Neural cell (in vitro differentiated cells): ENCODE results near the gene ARL6IP1. TPM values are rescaled to one million over a fixed set of nuclear protein-coding genes. Genes with fewer than 3 reads are reported as not detected.

Source experiments
- H2AFZ ChIP-seq: fragments of 200-600, 300-800 bp; sonication (generic), shearing (Covaris generic); 2 replicates; pipeline ENCODE4 v1.6.0; 2014; ENCODE audit warnings: low read depth, mild to moderate bottlenecking, antibody characterized with exemption, low read length, moderate library complexity
- H3F3A ChIP-seq: fragments of 200-600 bp; shearing (Covaris generic); 2 replicates; pipeline ENCODE4 v1.6.1; 2016; ENCODE audit warnings: mild to moderate bottlenecking, moderate library complexity, mixed read lengths, antibody characterized with exemption, low read length; ENCODE audit not compliant: insufficient read depth, poor library complexity, severe bottlenecking
- H3K27ac ChIP-seq: fragments of 200-600, 300-800 bp; sonication (generic), shearing (Covaris generic); 2 replicates; pipeline ENCODE4 v1.5.1; 2014; ENCODE audit warnings: mild to moderate bottlenecking, low read length, moderate library complexity
- H3K27me3 ChIP-seq: fragments of 300-800, 200-600 bp; sonication (generic), shearing (Covaris generic); 2 replicates; pipeline ENCODE4 v1.6.0; 2014; ENCODE audit warnings: mild to moderate bottlenecking, low read depth, low read length, moderate library complexity; ENCODE audit not compliant: insufficient read depth
- H3K36me3 ChIP-seq: fragments of 300-800, 200-600 bp; sonication (generic), shearing (Covaris generic); 2 replicates; pipeline ENCODE4 v1.5.1; 2014; ENCODE audit warnings: mild to moderate bottlenecking, antibody characterized with exemption, low read length, moderate library complexity; ENCODE audit not compliant: insufficient read depth
- H3K4me2 ChIP-seq: fragments of 300-800, 200-600 bp; sonication (generic), shearing (Covaris generic); 2 replicates; pipeline ENCODE4 v1.6.0; 2014; ENCODE audit warnings: mild to moderate bottlenecking, low read length
- H3K4me3 ChIP-seq: fragments of 300-800, 200-600 bp; sonication (generic), shearing (Covaris generic); 2 replicates; pipeline ENCODE4 v1.5.1; 2014; ENCODE audit warnings: mild to moderate bottlenecking, low read length, moderate library complexity
- H3K79me2 ChIP-seq: fragments of 200-600 bp; shearing (Covaris generic); replicated peaks from 2 replicates; pipeline ENCODE4 v1.6.0; 2014; ENCODE audit warnings: mild to moderate bottlenecking, low read length, moderate library complexity; ENCODE audit not compliant: insufficient read depth
- H3K9ac ChIP-seq: fragments of 300-800, 200-600 bp; sonication (generic), shearing (Covaris generic); 2 replicates; pipeline ENCODE4 v1.6.1; 2016; ENCODE audit warnings: mild to moderate bottlenecking, low read length, mixed read lengths
- H3K9me2 ChIP-seq: fragments of 200-600 bp; shearing (Covaris generic); 2 replicates; pipeline ENCODE4 v1.6.1; 2016; ENCODE audit warnings: mild to moderate bottlenecking, low read length, mixed read lengths; ENCODE audit not compliant: insufficient read depth
- H3K9me3 ChIP-seq: fragments of 200-600, 300-800 bp; sonication (generic), shearing (Covaris generic); 2 replicates; pipeline ENCODE4 v1.6.1; 2016; ENCODE audit warnings: mild to moderate bottlenecking, mixed run types, low read length, moderate library complexity, mixed read lengths
- H4K20me1 ChIP-seq: fragments of 200-600 bp; shearing (Covaris generic); 2 replicates; pipeline ENCODE4 v1.6.1; 2016; ENCODE audit warnings: mild to moderate bottlenecking, mixed run types; ENCODE audit not compliant: insufficient read depth
- EP300 ChIP-seq: fragments of 450-650 bp; conservative IDR thresholded peaks from 2 replicates; pipeline ENCODE4 v1.6.1; 2014; ENCODE audit warnings: antibody characterized with exemption, mild to moderate bottlenecking, moderate library complexity; ENCODE audit not compliant: poor library complexity, severe bottlenecking
- MXI1 ChIP-seq: fragments of 450-650 bp; conservative IDR thresholded peaks from 2 replicates; pipeline ENCODE4 v1.6.1; 2014; ENCODE audit warnings: antibody characterized with exemption, mild to moderate bottlenecking; ENCODE audit not compliant: poor library complexity, severe bottlenecking
- POLR2AphosphoS5 ChIP-seq: IDR thresholded peaks from 2 replicates; pipeline ENCODE4 v1.6.1; 2012
- RAD21 ChIP-seq: fragments of 450-650 bp; conservative IDR thresholded peaks from 2 replicates; pipeline ENCODE4 v1.6.1; 2014; ENCODE audit warnings: antibody characterized with exemption, mild to moderate bottlenecking, moderate library complexity
- SMC3 ChIP-seq: fragments of 450-650 bp; conservative IDR thresholded peaks from 2 replicates; pipeline ENCODE4 v1.6.1; 2014; ENCODE audit warnings: antibody characterized with exemption, mild to moderate bottlenecking, moderate library complexity; ENCODE audit not compliant: poor library complexity
- TAF1 ChIP-seq: IDR thresholded peaks from 2 replicates; pipeline ENCODE4 v1.6.1; 2012; ENCODE audit warnings: low read depth
- polyA plus RNA-seq: library from polyadenylated mRNA; depleted of rRNA; stranded (reverse); fragments of >200 nt; gene quantifications from 2 replicates; pipeline ENCODE4 v1.2.3, GENCODE V29; 2014
- TF ChIP-seq, protein P1 (sequence below): fragments of 450-650 bp; IDR thresholded peaks from 2 replicates; pipeline ENCODE4 v1.5.1; 2014; ENCODE audit warnings: antibody characterized with exemption, mild to moderate bottlenecking, moderate library complexity; ENCODE audit not compliant: poor library complexity, severe bottlenecking

ARL6IP1 gene
- polyA plus RNA-seq, 1 donor from 2014 or later, result 556 TPM

DNA sequence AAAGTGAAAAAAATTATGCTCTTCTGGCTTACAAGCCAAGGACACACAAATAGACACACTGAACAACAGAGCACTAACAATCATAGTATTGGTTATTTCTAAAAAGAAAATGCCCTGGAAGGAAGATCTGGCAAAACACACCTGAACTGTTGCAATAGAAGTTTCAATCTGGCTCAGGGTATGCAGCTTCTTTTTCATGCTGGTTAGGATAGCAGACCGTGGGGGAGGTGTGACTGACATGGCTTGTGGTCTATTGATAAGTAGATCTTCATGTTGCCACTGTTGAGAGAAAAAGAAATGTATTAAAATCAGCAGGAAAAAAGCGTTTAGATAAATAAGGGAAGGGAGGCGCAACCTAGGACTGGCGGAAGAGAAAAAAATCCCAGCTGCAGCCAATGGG, 26.5 kb upstream of the ARL6IP1 start:
- TF ChIP-seq SMC3, result no peak
- no peak for TF ChIP-seq EP300
- TF ChIP-seq, protein P1, sequence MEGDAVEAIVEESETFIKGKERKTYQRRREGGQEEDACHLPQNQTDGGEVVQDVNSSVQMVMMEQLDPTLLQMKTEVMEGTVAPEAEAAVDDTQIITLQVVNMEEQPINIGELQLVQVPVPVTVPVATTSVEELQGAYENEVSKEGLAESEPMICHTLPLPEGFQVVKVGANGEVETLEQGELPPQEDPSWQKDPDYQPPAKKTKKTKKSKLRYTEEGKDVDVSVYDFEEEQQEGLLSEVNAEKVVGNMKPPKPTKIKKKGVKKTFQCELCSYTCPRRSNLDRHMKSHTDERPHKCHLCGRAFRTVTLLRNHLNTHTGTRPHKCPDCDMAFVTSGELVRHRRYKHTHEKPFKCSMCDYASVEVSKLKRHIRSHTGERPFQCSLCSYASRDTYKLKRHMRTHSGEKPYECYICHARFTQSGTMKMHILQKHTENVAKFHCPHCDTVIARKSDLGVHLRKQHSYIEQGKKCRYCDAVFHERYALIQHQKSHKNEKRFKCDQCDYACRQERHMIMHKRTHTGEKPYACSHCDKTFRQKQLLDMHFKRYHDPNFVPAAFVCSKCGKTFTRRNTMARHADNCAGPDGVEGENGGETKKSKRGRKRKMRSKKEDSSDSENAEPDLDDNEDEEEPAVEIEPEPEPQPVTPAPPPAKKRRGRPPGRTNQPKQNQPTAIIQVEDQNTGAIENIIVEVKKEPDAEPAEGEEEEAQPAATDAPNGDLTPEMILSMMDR, result no peak
- Histone ChIP-seq H2AFZ (no peak overlapping the region), H3K9ac (no peak overlapping the region), H3K4me2 (no peak overlapping the region), H3K79me2 (no peaks in the 10 kb centered on the region), H3K36me3 (peaks cover 15% of the 10 kb centered on the region), H3K27ac (no peak overlapping the region), H3K9me3 (no peaks in the 10 kb centered on the region), H3F3A (no peaks in the 10 kb centered on the region), H3K9me2 (no peaks in the 10 kb centered on the region), H4K20me1 (no peaks in the 10 kb centered on the region), H3K27me3 (no peaks in the 10 kb centered on the region), H3K4me3 (no peak overlapping the region)

DNA sequence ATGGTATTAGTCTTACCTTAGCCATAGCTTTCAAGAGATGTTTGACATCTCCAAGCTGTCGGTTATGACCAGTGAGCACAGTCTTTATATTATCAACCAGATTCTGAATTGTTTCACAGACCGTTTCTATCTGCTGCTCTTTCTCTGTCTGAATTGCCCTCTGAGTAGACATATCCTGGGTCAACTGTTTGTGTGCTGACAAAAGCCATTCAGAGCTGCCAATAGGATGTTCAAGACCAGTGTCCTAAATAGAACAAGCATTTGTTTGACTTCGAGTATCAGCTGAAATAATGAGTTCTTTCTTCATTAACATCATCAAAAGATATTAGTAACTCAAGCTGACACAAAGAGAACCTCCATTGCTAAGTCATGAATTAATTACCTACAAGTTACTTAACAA, 14.9 kb upstream of the ARL6IP1 start:
- H2AFZ ChIP-seq, result no peak overlapping the region
- H3K4me2 ChIP-seq, result no peak overlapping the region
- no peaks in the 10 kb centered on the region for H3K79me2 ChIP-seq
- no peak for TF ChIP-seq SMC3
- no peak for TF ChIP-seq TAF1
- TF ChIP-seq, protein P1, result no peak
- no peak overlapping the region for H3K27ac ChIP-seq
- H3K4me3 ChIP-seq, result no peak overlapping the region
- no peak overlapping the region for H3K9ac ChIP-seq
- H4K20me1 ChIP-seq, result no peaks in the 10 kb centered on the region
- no peaks in the 10 kb centered on the region for H3K27me3 ChIP-seq
- no peaks in the 10 kb centered on the region for H3K36me3 ChIP-seq
- no peaks in the 10 kb centered on the region for H3K9me2 ChIP-seq
- H3K9me3 ChIP-seq, result no peaks in the 10 kb centered on the region
- no peaks in the 10 kb centered on the region for H3F3A ChIP-seq

DNA sequence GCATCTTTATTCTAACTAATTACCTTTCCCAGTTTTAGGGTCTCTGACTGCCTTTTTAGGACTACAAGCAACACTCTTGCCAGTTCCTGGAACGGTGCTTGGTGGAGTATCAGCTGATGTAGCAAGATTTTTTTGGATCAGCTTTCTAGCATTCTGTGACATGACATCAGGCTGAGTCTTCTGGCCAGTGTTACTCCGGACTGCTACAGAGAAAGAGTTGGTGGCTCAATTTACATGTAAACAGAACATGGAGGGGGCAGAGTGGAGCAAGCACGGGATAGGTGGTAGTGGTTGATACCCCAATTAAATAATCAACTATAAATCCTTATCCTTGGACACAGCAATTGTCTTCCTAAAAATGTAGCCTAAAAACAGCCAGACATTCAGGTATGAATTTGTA, 10.6 kb upstream of the ARL6IP1 start:
- H3K27me3 ChIP-seq, result no peaks in the 10 kb centered on the region
- no peaks in the 10 kb centered on the region for H3K79me2 ChIP-seq
- H2AFZ ChIP-seq, result no peak overlapping the region
- H3K4me3 ChIP-seq, result no peak overlapping the region
- H3K4me2 ChIP-seq, result no peak overlapping the region
- H3K9ac ChIP-seq, result no peak overlapping the region
- H3K9me2 ChIP-seq, result no peaks in the 10 kb centered on the region
- H3K27ac ChIP-seq, result no peak overlapping the region
- no peak for TF ChIP-seq MXI1
- TF ChIP-seq POLR2AphosphoS5, result no peak
- TF ChIP-seq TAF1, result no peak
- TF ChIP-seq, protein P1, result no peak
- no peak for TF ChIP-seq EP300
- no peak for TF ChIP-seq RAD21
- H3K9me3 ChIP-seq, result no peaks in the 10 kb centered on the region
- no peaks in the 10 kb centered on the region for H3F3A ChIP-seq
- H3K36me3 ChIP-seq, result peaks cover 21% of the 10 kb centered on the region
- no peaks in the 10 kb centered on the region for H4K20me1 ChIP-seq
